IMR-90 (cell line): ENCODE measurements around the gene RAB20. TPM values are rescaled to one million over a fixed set of nuclear protein-coding genes. Genes with fewer than 3 reads are reported as not detected.

Experiments used
- ATAC-seq: fragments of 200-7000 bp; cut with Tn5 transposase; 2 replicates; pipeline ENCODE4 v1.9.1; 2020; ENCODE audit warnings: low read depth, mild to moderate bottlenecking, moderate library complexity
- BruUV-seq: library from RNA; stranded (reverse); fragments of 400-500 nt; replicated peaks from 2 replicates; lab custom pipeline; 2021; lab: Mats Ljungman, UMichigan
- CTCF ChIA-PET: fragments of 300-600 bp; formaldehyde crosslinking; extraction: SDS; loops from one replicate; lab custom pipeline; 2021; ENCODE audit warnings: antibody characterized with exemption; lab: Yijun Ruan, JAX
- POLR2A ChIA-PET: fragments of 300-600 bp; sonication (Branson Sonifier 250); formaldehyde crosslinking; loops from one replicate; lab custom pipeline; 2022; ENCODE audit warnings: antibody characterized with exemption; ENCODE audit not compliant: unreplicated experiment; lab: Charles Lee
- DNase-seq: peaks from one replicate; pipeline ENCODE4 v3.0.0; 2013
- H2AFZ ChIP-seq: replicated peaks from 2 replicates; pipeline ENCODE3; 2013; ENCODE audit warnings: low read length, mild to moderate bottlenecking; ENCODE audit not compliant: poor library complexity
- H2AK5ac ChIP-seq: 2 replicates; pipeline ENCODE4 v1.6.1; 2013; ENCODE audit warnings: low read depth, low read length, inconsistent platforms
- H2AK9ac ChIP-seq: replicated peaks from 2 replicates; pipeline ENCODE3; 2013; ENCODE audit warnings: mild to moderate bottlenecking, low read depth, low read length, moderate library complexity; ENCODE audit not compliant: poor library complexity
- H2BK120ac ChIP-seq: 2 replicates; pipeline ENCODE4 v1.6.1; 2013; ENCODE audit warnings: low read depth, low read length, inconsistent platforms
- H2BK15ac ChIP-seq: 3 replicates; pipeline ENCODE4 v1.6.1; 2013; ENCODE audit warnings: low read depth, low read length, inconsistent platforms
- H2BK20ac ChIP-seq: 2 replicates; pipeline ENCODE4 v1.6.1; 2013; ENCODE audit warnings: low read depth, mild to moderate bottlenecking, inconsistent platforms, low read length, moderate library complexity
- H2BK5ac ChIP-seq: 2 replicates; pipeline ENCODE4 v1.6.1; 2013; ENCODE audit warnings: mild to moderate bottlenecking, low read depth, low read length, inconsistent platforms; ENCODE audit not compliant: poor library complexity, severe bottlenecking
- H3K14ac ChIP-seq: replicated peaks from 2 replicates; pipeline ENCODE4 v1.6.1; 2013; ENCODE audit warnings: low read depth, low read length, inconsistent platforms
- H3K18ac ChIP-seq: 2 replicates; pipeline ENCODE4 v1.6.1; 2013; ENCODE audit warnings: low read depth, low read length, control low read depth
- H3K23ac ChIP-seq: 2 replicates; pipeline ENCODE4 v1.6.1; 2013; ENCODE audit warnings: low read depth, low read length, inconsistent platforms
- H3K27ac ChIP-seq: 2 replicates; pipeline ENCODE4 v1.5.1; 2013; ENCODE audit warnings: mild to moderate bottlenecking, control low read depth, low read length; ENCODE audit not compliant: insufficient read depth
- H3K27me3 ChIP-seq: 2 replicates; pipeline ENCODE4 v1.6.1; 2013; ENCODE audit warnings: low read length; ENCODE audit not compliant: control insufficient read depth, insufficient read depth
- H3K36me3 ChIP-seq: 2 replicates; pipeline ENCODE4 v1.6.1; 2013; ENCODE audit warnings: low read length, mixed read lengths; ENCODE audit not compliant: control insufficient read depth, insufficient read depth
- H3K4ac ChIP-seq: 2 replicates; pipeline ENCODE4 v1.6.1; 2013; ENCODE audit warnings: low read depth, low read length, inconsistent platforms
- H3K4me1 ChIP-seq: 2 replicates; pipeline ENCODE4 v1.6.1; 2013; ENCODE audit warnings: low read length, mixed read lengths; ENCODE audit not compliant: control insufficient read depth, insufficient read depth
- H3K4me2 ChIP-seq: 2 replicates; pipeline ENCODE4 v1.6.1; 2013; ENCODE audit warnings: low read depth, mild to moderate bottlenecking, control low read depth, low read length, moderate library complexity
- H3K4me3 ChIP-seq: 2 replicates; pipeline ENCODE4 v1.5.1; 2013; ENCODE audit warnings: low read depth, mild to moderate bottlenecking, control low read depth, low read length, moderate library complexity; ENCODE audit not compliant: insufficient read depth
- H3K56ac ChIP-seq: 2 replicates; pipeline ENCODE4 v1.6.1; 2013; ENCODE audit warnings: low read length, inconsistent platforms; ENCODE audit not compliant: insufficient read depth; ENCODE audit errors: extremely low read depth
- H3K79me1 ChIP-seq, 2 experiments: 2 replicates each; pipeline ENCODE4 v1.6.1; 2013; ENCODE audit warnings: low read length in 2 of 2, inconsistent platforms in 1 of 2, low read depth in 1 of 2
- H3K9ac ChIP-seq: 2 replicates; pipeline ENCODE4 v1.6.1; 2013; ENCODE audit warnings: low read depth, low read length, control low read depth
- H3K9me1 ChIP-seq: 2 replicates; pipeline ENCODE4 v1.6.1; 2013; ENCODE audit warnings: low read length, inconsistent platforms; ENCODE audit not compliant: insufficient read depth
- H3K9me3 ChIP-seq: 2 replicates; pipeline ENCODE4 v1.6.1; 2013; ENCODE audit warnings: low read length; ENCODE audit not compliant: control insufficient read depth, insufficient read depth
- H4K20me1 ChIP-seq: 2 replicates; pipeline ENCODE4 v1.6.1; 2013; ENCODE audit warnings: low read length, inconsistent platforms; ENCODE audit not compliant: insufficient read depth
- H4K5ac ChIP-seq: 2 replicates; pipeline ENCODE4 v1.6.1; 2013; ENCODE audit warnings: mild to moderate bottlenecking, low read depth, low read length, control low read depth
- H4K8ac ChIP-seq, 2 experiments: 2 replicates each; pipeline ENCODE4 v1.6.1; 2013; ENCODE audit warnings: low read depth in 2 of 2, low read length in 2 of 2, control low read depth in 1 of 2, inconsistent platforms in 1 of 2
- H4K91ac ChIP-seq: 2 replicates; pipeline ENCODE4 v1.6.1; 2013; ENCODE audit warnings: low read depth, low read length, inconsistent platforms; ENCODE audit not compliant: insufficient read depth
- BHLHE40 ChIP-seq: fragments of 150-350 bp; IDR thresholded peaks from 2 replicates; pipeline ENCODE4 v1.6.1; 2016; ENCODE audit warnings: mild to moderate bottlenecking, low read depth, low read length
- CEBPB ChIP-seq: IDR thresholded peaks from 2 replicates; pipeline ENCODE4 v1.6.1; 2012; ENCODE audit warnings: low read depth, low read length, improper control_type of control experiment
- CHD1 ChIP-seq: IDR thresholded peaks from 2 replicates; pipeline ENCODE4 v1.6.1; 2012; ENCODE audit warnings: low read depth, low read length, improper control_type of control experiment
- FOS ChIP-seq: fragments of 150-350 bp; IDR thresholded peaks from 2 replicates; pipeline ENCODE4 v1.6.1; 2016; ENCODE audit warnings: low read depth, low read length
- MAFK ChIP-seq: IDR thresholded peaks from 2 replicates; pipeline ENCODE4 v1.6.1; 2012; ENCODE audit warnings: low read depth, low read length, improper control_type of control experiment
- MAZ ChIP-seq: IDR thresholded peaks from 2 replicates; pipeline ENCODE4 v1.6.1; 2012; ENCODE audit warnings: low read depth, mild to moderate bottlenecking, low read length, improper control_type of control experiment, moderate library complexity, borderline replicate concordance
- MXI1 ChIP-seq: IDR thresholded peaks from 2 replicates; pipeline ENCODE4 v1.6.1; 2012; ENCODE audit warnings: low read depth, mild to moderate bottlenecking, low read length, moderate library complexity, borderline replicate concordance
- NFE2L2 ChIP-seq: fragments of 150-350 bp; IDR thresholded peaks from 2 replicates; pipeline ENCODE4 v1.6.1; 2016; ENCODE audit warnings: low read depth, mild to moderate bottlenecking, low read length
- POLR2A ChIP-seq: IDR thresholded peaks from 2 replicates; pipeline ENCODE4 v1.6.1; 2012; ENCODE audit warnings: mild to moderate bottlenecking, low read depth, low read length
- RAD21 ChIP-seq: IDR thresholded peaks from 2 replicates; pipeline ENCODE4 v1.6.1; 2012; ENCODE audit warnings: low read length, improper control_type of control experiment
- RCOR1 ChIP-seq: IDR thresholded peaks from 2 replicates; pipeline ENCODE4 v1.6.1; 2012; ENCODE audit warnings: mild to moderate bottlenecking, low read length, improper control_type of control experiment; ENCODE audit not compliant: insufficient replicate concordance
- RFX5 ChIP-seq: IDR thresholded peaks from 2 replicates; pipeline ENCODE4 v1.8.0; 2012; ENCODE audit warnings: low read depth, mild to moderate bottlenecking, low read length, moderate library complexity
- SMC3 ChIP-seq: fragments of 150-350 bp; IDR thresholded peaks from 2 replicates; pipeline ENCODE4 v1.6.1; 2016; ENCODE audit warnings: low read depth, mild to moderate bottlenecking, antibody characterized with exemption, low read length, moderate library complexity
- WGBS, 2 experiments: methylation state at CpG; one replicate each; pipeline versions ENCODE4 v1.1.5 to v1.1.7; 2013; ENCODE audit warnings: missing lambda C conversion rate in 2 of 2; ENCODE audit not compliant: insufficient read length in 1 of 2; ENCODE audit errors: extremely low coverage in 2 of 2; 5-methylcytosine and 5-hydroxymethylcytosine counted together
- dilution Hi-C: fragments of 300-500 bp; cut with HindIII; formaldehyde crosslinking; loops from one replicate; pipeline ENCODE4 v1.14.3; 2018; ENCODE audit warnings: low sequenced_read_pairs; ENCODE audit not compliant: unreplicated experiment
- in situ Hi-C: fragments of 300-500 bp; cut with MboI; formaldehyde crosslinking; loops from 3 replicates; pipeline ENCODE4 v1.14.3; 2019; ENCODE audit warnings: low sequenced_read_pairs, inconsistent platforms, mixed read lengths
- intact Hi-C: fragments of 100-400 bp; cut with micrococcal nuclease; formaldehyde crosslinking; loops from 2 replicates; pipeline ENCODE4 v1.10.0; 2022
- polyA plus RNA-seq, 3 experiments: library from polyadenylated mRNA; depleted of rRNA; stranded (reverse); fragments of >200 nt; gene quantifications; 2 replicates each; pipeline ENCODE4 v1.2.3, GENCODE V29; 2012; ENCODE audit warnings: low replicate concordance in 1 of 3
- total RNA-seq: library from RNA; depleted of rRNA; stranded (reverse); fragments of >200 nt; gene quantifications from 2 replicates; pipeline ENCODE4 v1.2.3, GENCODE V29; 2012
- TF ChIP-seq, protein P1 (sequence below): fragments of 150-350 bp; IDR thresholded peaks from 2 replicates; pipeline ENCODE4 v1.6.1; 2016; ENCODE audit warnings: low read depth, mild to moderate bottlenecking, low read length, moderate library complexity, borderline replicate concordance
- TF ChIP-seq, protein P2 (sequence below): conservative IDR thresholded peaks from 2 replicates; pipeline ENCODE4 v1.5.1; 2012; ENCODE audit warnings: mild to moderate bottlenecking, low read depth, low read length, improper control_type of control experiment
- TF ChIP-seq, protein P3 (sequence below): fragments of 150-350 bp; IDR thresholded peaks from 2 replicates; pipeline ENCODE4 v1.6.1; 2017; ENCODE audit warnings: mild to moderate bottlenecking, antibody characterized with exemption, low read length, low read depth

RAB20 gene
- total and polyA plus RNA-seq, 2 of the 4 experiments (the other 2 are of a cell fraction) = 3.8 to 5.1 TPM

- Histone ChIP-seq H4K8ac (no peak overlapping the region), H3K18ac (no peak overlapping the region), H3K4me2 (no peak overlapping the region), H3K36me3 (peaks cover 90% of the 10 kb centered on the region), H4K5ac (no peak overlapping the region), H2BK5ac (no peak overlapping the region), H3K9me1 (peaks cover 26% of the 10 kb centered on the region), H2AK9ac (no peak overlapping the region), H2BK15ac (no peak overlapping the region), H4K91ac (no peak overlapping the region; the same call in 1 of the 2 replicates), H4K20me1 (peaks cover 10% of the 10 kb centered on the region; the same call in 1 of the 2 replicates), H2BK20ac (no peak overlapping the region; the same call in 1 of the 2 replicates), H3K23ac (no peak overlapping the region), H3K4ac (no peak overlapping the region; the same call in 1 of the 2 replicates), H3K27ac (no peak overlapping the region), H3K79me1 (peaks cover 12 to 45% of the 10 kb centered on the region in 2 experiments), H3K9me3 (no peaks in the 10 kb centered on the region), H3K4me3 (no peak overlapping the region), H2AFZ (no peak overlapping the region), H3K56ac (no peak overlapping the region), H3K14ac (no peak overlapping the region), H3K27me3 (no peaks in the 10 kb centered on the region), H2BK120ac (no peak overlapping the region), H3K9ac (no peak overlapping the region), H3K4me1 (peaks cover 1% of the 10 kb centered on the region; the same call in 1 of the 2 replicates), H2AK5ac (no peak overlapping the region)
- ChIA-PET POLR2A (no interaction called here), CTCF (no interaction called here)
- dilution Hi-C loops = no loop called here
- in situ Hi-C loops = no loop called here
- BruUV-seq = no TSS peak
- intact Hi-C loops = no loop called here
- DNase-seq (no peak), ATAC-seq (no peak)
- no peak for TF ChIP-seq MAZ
- TF ChIP-seq RAD21 = no peak
- no peak for TF ChIP-seq RCOR1
- no peak for TF ChIP-seq POLR2A
- TF ChIP-seq MAFK = no peak
- TF ChIP-seq, protein P1, sequence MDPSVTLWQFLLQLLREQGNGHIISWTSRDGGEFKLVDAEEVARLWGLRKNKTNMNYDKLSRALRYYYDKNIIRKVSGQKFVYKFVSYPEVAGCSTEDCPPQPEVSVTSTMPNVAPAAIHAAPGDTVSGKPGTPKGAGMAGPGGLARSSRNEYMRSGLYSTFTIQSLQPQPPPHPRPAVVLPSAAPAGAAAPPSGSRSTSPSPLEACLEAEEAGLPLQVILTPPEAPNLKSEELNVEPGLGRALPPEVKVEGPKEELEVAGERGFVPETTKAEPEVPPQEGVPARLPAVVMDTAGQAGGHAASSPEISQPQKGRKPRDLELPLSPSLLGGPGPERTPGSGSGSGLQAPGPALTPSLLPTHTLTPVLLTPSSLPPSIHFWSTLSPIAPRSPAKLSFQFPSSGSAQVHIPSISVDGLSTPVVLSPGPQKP = no peak
- no peak for TF ChIP-seq MXI1
- TF ChIP-seq CHD1 = no peak
- TF ChIP-seq FOS = no peak
- no peak for TF ChIP-seq SMC3
- no peak for TF ChIP-seq RFX5
- TF ChIP-seq, protein P2, sequence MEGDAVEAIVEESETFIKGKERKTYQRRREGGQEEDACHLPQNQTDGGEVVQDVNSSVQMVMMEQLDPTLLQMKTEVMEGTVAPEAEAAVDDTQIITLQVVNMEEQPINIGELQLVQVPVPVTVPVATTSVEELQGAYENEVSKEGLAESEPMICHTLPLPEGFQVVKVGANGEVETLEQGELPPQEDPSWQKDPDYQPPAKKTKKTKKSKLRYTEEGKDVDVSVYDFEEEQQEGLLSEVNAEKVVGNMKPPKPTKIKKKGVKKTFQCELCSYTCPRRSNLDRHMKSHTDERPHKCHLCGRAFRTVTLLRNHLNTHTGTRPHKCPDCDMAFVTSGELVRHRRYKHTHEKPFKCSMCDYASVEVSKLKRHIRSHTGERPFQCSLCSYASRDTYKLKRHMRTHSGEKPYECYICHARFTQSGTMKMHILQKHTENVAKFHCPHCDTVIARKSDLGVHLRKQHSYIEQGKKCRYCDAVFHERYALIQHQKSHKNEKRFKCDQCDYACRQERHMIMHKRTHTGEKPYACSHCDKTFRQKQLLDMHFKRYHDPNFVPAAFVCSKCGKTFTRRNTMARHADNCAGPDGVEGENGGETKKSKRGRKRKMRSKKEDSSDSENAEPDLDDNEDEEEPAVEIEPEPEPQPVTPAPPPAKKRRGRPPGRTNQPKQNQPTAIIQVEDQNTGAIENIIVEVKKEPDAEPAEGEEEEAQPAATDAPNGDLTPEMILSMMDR = no peak
- TF ChIP-seq, protein P3, sequence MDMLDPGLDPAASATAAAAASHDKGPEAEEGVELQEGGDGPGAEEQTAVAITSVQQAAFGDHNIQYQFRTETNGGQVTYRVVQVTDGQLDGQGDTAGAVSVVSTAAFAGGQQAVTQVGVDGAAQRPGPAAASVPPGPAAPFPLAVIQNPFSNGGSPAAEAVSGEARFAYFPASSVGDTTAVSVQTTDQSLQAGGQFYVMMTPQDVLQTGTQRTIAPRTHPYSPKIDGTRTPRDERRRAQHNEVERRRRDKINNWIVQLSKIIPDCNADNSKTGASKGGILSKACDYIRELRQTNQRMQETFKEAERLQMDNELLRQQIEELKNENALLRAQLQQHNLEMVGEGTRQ = no peak
- no peak for TF ChIP-seq NFE2L2
- TF ChIP-seq CEBPB = no peak
- no peak for TF ChIP-seq BHLHE40
- no CpG with 5 or more reads among the region's 9 CpGs for WGBS, 2 experiments
Measured at GRCh38 chr13:110501188-110501587, 60.3 kb downstream of the RAB20 start.
